ENCODE measurements around the gene INPP5E.

Gene INPP5E

GRCh38 chr9:136455043-136456002, 15.7 kb upstream of the INPP5E start:
- TF ChIP-seq CTCF (conservative IDR thresholded peaks at IDR 0.05; ENCODE audit: control insufficient read depth, insufficient read depth, low read depth, low read length): no peak
- DNase-seq (ENCODE audit: low read depth): no peak

GRCh38 chr9:136454026-136454796, 14.6 kb upstream of the INPP5E start:
- no peak for DNase-seq (ENCODE audit: low read depth)
- no peak for TF ChIP-seq CTCF (conservative IDR thresholded peaks at IDR 0.05; ENCODE audit: control insufficient read depth, insufficient read depth, low read depth, low read length)
- H3K4me3 ChIP-seq (ENCODE audit: control insufficient read depth, low read depth, low read length): no peak overlapping the region

More at GRCh38 chr9:136455043-136456002, 15.7 kb upstream of the INPP5E start:
- no peak overlapping the region for H3K4me3 ChIP-seq (ENCODE audit: control insufficient read depth, low read depth, low read length)

- no peak for DNase-seq (ENCODE audit: low read depth)
- no peak overlapping the region for H3K4me3 ChIP-seq (ENCODE audit: control insufficient read depth, low read depth, low read length)
Measured at GRCh38 chr9:136453326-136453725, 13.7 kb upstream of the INPP5E start.

GRCh38 chr9:136451221-136451877, 11.7 kb upstream of the INPP5E start:
- no peak for TF ChIP-seq CTCF (conservative IDR thresholded peaks at IDR 0.05; ENCODE audit: control insufficient read depth, insufficient read depth, low read depth, low read length)
- no peak for DNase-seq (ENCODE audit: low read depth)
- no peak overlapping the region for H3K4me3 ChIP-seq (ENCODE audit: control insufficient read depth, low read depth, low read length)

More at GRCh38 chr9:136453326-136453725, 13.7 kb upstream of the INPP5E start:
- TF ChIP-seq CTCF (conservative IDR thresholded peaks at IDR 0.05; ENCODE audit: control insufficient read depth, insufficient read depth, low read depth, low read length): no peak

GRCh38 chr9:136448655-136449054, 9.0 kb upstream of the INPP5E start:
- no peak overlapping the region for H3K4me3 ChIP-seq (ENCODE audit: control insufficient read depth, low read depth, low read length)
- DNase-seq (ENCODE audit: low read depth): no peak
- no peak for TF ChIP-seq CTCF (conservative IDR thresholded peaks at IDR 0.05; ENCODE audit: control insufficient read depth, insufficient read depth, low read depth, low read length)

GRCh38 chr9:136447173-136447778, 7.6 kb upstream of the INPP5E start:
- DNase-seq (ENCODE audit: low read depth): no peak
- no peak overlapping the region for H3K4me3 ChIP-seq (ENCODE audit: control insufficient read depth, low read depth, low read length)
- no peak for TF ChIP-seq CTCF (conservative IDR thresholded peaks at IDR 0.05; ENCODE audit: control insufficient read depth, insufficient read depth, low read depth, low read length)
